GM18507 (cell line): ENCODE results near the gene GCC2.
A peak's percentile ranks its signal among the peaks of the same experiment; 100 is the strongest.
"Not testable (repeated sequence)": the region's sequence is repeated elsewhere in the genome, so short reads cannot be mapped to it uniquely, and the experiment has no call there.

Experiments used
- DNase-seq: peaks from one replicate; pipeline ENCODE4 v3.0.0; 2011; ENCODE audit warnings: low read depth; ENCODE audit not compliant: insufficient read length; ENCODE audit errors: extremely low spot score
- FAIRE-seq: peaks from 2 replicates; lab custom pipeline; 2011; peaks lifted over from hg19 to GRCh38; lab: Jason Lieb, UNC

GCC2 gene

GRCh38 chr2:108435578-108435977 is 13.4 kb upstream of the GCC2 start:
- not testable (repeated sequence) for DNase-seq, FAIRE-seq

DNA sequence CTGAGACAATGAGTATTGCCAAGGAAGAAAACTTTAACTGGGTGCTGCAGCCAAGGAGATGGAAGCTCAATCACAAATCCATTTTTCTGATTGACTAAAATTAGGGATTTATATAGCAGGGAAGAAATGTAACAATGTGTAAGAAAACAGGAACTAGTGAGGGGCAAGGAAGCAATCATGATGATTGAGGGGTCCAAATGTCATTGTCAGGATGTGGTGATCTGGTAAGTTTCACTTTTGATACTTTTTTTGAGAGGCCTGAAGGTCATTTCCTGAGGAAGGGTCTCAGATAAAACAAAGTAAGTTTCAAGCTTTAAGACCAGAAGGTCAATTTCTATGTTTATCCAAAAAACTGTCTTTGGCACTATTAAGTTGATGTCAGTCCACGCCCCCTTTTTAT is 12.0 kb upstream of the GCC2 start:
- no peak for DNase-seq
- FAIRE-seq: peak; percentile 71

- no peak for FAIRE-seq
- no peak for DNase-seq
Measured at GRCh38 chr2:108441712-108442111, 7.3 kb upstream of the GCC2 start.

DNA sequence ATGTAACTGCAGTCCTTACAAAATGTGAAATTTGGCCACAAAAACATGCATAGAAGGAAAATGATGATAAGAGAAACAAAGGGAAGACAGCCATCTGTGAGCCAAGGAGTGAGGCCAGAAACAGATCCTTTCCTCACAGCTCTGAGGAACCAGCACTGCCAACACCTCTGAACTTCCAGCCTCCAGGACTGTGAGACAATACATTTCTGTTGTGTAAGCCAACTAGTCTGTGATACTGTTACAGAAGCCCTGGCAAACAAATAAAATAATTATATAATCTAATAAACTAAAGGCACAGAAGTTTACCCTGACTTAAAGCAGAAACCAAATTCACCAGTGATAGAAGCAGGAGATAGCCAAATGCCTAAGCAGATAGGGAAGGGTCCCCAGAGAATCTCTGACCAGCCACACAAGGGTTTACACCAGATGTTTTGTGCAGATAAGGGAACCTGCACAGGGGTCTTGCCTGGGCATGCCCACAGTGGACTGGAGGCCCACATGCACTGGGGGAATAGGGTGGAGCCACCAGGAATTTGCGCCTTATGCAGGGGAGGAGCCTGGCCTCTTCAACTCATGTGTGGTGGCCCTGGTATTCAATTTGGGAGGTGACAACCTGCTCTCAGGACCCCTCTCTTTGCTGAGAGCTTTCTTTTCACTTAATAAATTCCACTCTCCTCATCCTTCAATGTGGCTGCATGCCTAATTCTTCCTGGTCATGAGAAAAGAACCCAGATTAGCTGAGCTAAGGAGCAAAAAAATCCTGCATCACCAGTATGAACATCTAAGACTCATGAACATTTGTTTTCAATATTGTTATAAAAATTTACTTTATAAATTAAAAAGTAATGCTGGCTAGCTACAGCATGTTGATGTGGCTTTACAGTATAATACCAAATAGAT is 3.8 kb upstream of the GCC2 start:
- DNase-seq (no peak), FAIRE-seq (no peak)

GRCh38 chr2:108446703-108447102 is 2.3 kb upstream of the GCC2 start:
- DNase-seq (no peak), FAIRE-seq (no peak)

- no peak for FAIRE-seq
- DNase-seq: no peak
Measured at GRCh38 chr2:108447947-108448677, 894 bp upstream of the GCC2 start.

- FAIRE-seq: peak; percentile 52
Measured at GRCh38 chr2:108449410-108450130, 564 bp downstream of the GCC2 start.

GRCh38 chr2:108450863-108451262 is 1.9 kb downstream of the GCC2 start:
- FAIRE-seq: peak; percentile 31
- no peak for DNase-seq

More at GRCh38 chr2:108449410-108450130, 564 bp downstream of the GCC2 start:
- DNase-seq: no peak

GRCh38 chr2:108451976-108452375 is 3.0 kb downstream of the GCC2 start:
- no peak for DNase-seq
- no peak for FAIRE-seq

GRCh38 chr2:108453530-108453929 is 4.5 kb downstream of the GCC2 start:
- DNase-seq, FAIRE-seq: not testable (repeated sequence)

- no peak for FAIRE-seq
- DNase-seq: no peak
Measured at GRCh38 chr2:108454440-108454839, 5.4 kb downstream of the GCC2 start.

GRCh38 chr2:108455571-108455970 is 6.6 kb downstream of the GCC2 start:
- no peak for FAIRE-seq
- DNase-seq: no peak

GRCh38 chr2:108458082-108458481 is 9.1 kb downstream of the GCC2 start:
- DNase-seq (no peak), FAIRE-seq (no peak)

DNA sequence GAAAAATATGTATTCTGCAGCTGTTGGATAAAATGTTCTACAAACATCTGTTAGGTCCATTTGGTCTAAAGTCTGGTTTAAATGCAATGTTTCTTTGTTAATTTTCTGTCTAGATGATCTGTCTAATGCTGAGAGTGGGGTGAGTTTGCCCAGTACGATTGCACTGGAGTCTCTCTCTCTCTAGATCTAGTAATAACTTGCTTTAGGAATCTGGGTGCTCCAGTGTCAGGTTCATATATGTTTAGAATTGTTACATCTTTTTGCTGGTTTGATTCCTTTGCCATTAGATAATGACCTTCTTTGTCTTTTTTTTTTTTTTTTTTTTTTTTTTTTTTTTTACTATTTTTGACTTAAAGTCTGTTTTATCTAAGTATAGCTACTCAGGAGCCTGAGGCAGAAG is 10.4 kb downstream of the GCC2 start:
- DNase-seq: no peak
- FAIRE-seq: no peak

DNA sequence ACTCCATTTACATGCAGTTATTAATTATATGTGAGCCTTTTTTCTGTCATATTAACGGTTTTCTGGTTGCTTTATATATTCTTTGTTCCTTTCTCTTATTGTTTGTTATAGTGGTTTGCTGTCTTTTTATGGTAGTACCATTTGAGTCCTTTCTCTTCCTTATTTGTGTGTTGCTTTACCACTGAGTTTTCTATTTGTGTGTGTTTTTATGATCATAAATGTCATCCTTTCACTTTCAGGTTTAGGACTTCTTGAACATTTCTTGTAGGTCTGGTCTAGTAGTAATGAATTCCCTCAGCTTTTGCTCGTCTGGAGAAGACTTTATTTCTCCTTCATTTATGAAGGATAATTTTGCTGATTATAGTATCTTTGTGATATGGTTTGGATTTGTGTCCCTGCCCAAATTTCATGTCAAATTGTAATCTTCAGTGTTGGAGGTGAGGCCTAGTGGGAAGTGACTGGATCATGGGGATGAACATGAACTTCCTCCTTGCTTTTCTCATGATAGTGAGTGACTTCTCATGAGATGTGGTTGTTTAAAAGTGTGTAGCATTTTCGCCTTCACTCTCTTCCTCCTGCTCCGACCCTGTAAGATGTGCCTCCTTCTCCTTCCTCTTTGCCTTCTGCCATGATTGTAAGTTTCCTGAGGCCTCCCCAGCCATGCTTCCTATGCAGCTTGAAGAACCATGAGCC is 11.5 kb downstream of the GCC2 start:
- FAIRE-seq (peak; percentile 86), DNase-seq (no peak)

DNA sequence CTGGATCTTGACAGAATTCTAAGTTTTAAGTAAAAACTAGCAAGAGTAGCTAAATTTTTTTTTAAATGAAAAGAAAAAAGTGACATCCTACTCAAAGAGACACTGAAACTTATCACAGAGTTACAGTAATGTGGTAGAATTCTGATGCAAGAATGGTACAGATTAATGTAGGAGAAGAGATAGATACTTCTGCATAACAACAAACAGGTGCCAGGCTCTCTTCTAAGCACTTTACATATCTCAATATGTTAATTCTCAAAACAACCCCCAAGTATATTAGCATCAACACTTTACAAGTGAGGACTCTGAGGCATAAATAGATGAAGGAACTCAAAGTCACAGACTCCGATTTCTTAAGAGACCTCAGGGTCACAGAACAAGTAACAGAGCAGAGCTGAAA is 28.1 kb downstream of the GCC2 start:
- DNase-seq (no peak), FAIRE-seq (no peak)

- DNase-seq (no peak), FAIRE-seq (no peak)
Measured at GRCh38 chr2:108485253-108485652, 36.2 kb downstream of the GCC2 start.

DNA sequence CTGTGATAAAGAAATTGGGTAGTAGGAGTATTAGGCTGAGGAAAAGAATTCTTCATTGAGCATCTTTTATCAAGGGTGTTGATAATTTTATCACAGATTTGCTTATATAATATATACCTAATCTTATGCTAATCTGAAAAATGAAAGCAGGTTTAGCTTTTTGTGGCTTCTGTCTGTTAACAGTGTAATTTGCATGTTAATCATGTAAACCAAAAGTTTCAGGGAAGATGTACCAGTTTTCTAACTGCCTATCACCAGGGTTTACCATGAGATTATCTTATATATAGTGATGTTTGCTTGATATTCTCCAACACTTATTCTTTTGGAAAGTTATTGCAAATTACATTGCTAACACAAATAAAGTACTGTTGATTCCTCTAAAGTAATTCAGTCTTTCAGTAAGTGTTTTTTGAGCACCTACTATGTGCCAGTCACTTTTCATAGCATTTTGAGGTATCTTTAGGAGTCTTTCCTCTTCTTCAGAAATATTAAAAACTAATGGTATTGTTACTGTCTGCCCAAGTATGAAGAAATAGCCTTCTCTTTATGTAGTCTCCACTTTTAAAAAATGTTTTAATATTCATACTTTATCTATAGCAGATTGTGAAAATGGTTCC is 41.6 kb downstream of the GCC2 start:
- no peak for DNase-seq
- FAIRE-seq: no peak

DNA sequence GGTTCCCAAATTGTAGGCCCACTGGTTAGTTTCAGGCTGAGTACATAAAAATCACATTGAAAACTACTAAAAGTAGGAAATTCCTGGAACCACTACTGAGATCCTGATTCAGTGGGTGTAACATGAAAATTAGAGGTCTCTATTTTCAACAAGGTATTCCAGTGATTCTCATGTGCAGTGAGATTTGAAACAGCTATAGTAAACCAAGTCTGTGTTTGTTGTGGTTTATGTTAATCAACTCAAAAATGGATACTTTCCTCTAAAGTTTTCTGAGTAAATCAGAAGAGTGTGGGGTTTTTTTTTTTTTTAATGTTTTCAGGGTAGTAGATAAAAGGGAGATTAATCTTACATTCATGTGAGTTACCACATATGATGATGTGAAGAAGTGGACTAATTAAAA is 42.8 kb downstream of the GCC2 start:
- FAIRE-seq (no peak), DNase-seq (no peak)
